Heart left ventricle (tissue), 13 donors: ENCODE measurements around the gene ALK.

Source experiments
- CTCF ChIP-seq, 12 donors: fragments of 200-600 bp; sonication (generic) in 4 of 12; IDR thresholded peaks; one replicate each; pipeline versions ENCODE4 v1.5.0 to v1.8.0; 2018 to 2022; ENCODE audit warnings: antibody characterized with exemption in 12 of 12, mild to moderate bottlenecking in 5 of 12
- POLR2A ChIP-seq, 2 donors: fragments of 450-650 bp; IDR thresholded peaks; one replicate each; pipeline ENCODE4 v1.6.1; 2017; ENCODE audit warnings: antibody characterized with exemption in 2 of 2, mild to moderate bottlenecking in 2 of 2, moderate library complexity in 2 of 2
- donor health status: ischemic (EF 13 %, LVEDD 7.1; RV severe dilation, severe dysfunction).
- donor health status: DM: no; HTN: yes; CAD: no.
- donor health status: DM: no; HTN: no; CAD: no.
- donor health status: ischemic (EF 25% LVEDD 6.9; RV normal size, moderate dysfunction).
- donor health status: ischemic (EF 25% LVEDD 5.7; RV mildly dilated, moderate dysfunction).
- donor health status: ischemic (EF 35%, LVEDD 5.7; RV mildly dilated, moderate dysfunction).
- donor health status: nonischemic (EF 11% LVEDD 7.7; RV severe dilation, severe dysfunction).
- donor health status: DM: yes; HTN: yes; CAD: no.
- donor health status: PGD.
- donor health status: ischemic (EF 29% LVEDD 5.4; RV normal size, mild dysfunction).
- donor health status: nonischemic (EF 23%, LVEDD 6.1; RV moderate dilation, normal function).

- no peak for TF ChIP-seq CTCF (IDR thresholded peaks at IDR 0.05)
- TF ChIP-seq POLR2A (IDR thresholded peaks at IDR 0.05), result no peak
Measured at GRCh38 chr2:29703336-29703735, 218.1 kb downstream of the ALK start.
